ENCODE data around the gene IL3.

The IL3 gene

GRCh38 chr5:132057498-132058255 is 2.8 kb upstream of the IL3 start:
- DNase-seq (ENCODE audit: low spot score) = no peak

DNA sequence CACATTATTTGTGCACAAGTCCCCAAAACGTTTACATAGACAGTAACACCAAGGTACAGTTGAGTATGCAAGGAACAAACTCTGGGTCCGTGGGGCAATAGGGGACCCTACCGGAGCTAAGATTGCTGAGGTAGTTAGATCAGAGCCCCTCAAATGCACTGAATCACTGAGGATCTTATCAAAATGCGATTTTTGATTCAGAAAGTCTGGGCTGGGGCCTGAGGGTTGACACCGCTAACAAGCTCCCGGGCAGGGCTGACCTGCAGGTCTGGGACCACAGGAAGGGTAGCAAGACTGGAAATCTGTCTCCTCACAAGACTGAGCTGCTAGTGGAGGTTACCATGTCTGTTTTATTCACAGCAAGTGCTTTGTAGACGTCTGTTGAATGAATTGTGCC is 1.8 kb upstream of the IL3 start:
- no peak for DNase-seq (ENCODE audit: low spot score)

DNA sequence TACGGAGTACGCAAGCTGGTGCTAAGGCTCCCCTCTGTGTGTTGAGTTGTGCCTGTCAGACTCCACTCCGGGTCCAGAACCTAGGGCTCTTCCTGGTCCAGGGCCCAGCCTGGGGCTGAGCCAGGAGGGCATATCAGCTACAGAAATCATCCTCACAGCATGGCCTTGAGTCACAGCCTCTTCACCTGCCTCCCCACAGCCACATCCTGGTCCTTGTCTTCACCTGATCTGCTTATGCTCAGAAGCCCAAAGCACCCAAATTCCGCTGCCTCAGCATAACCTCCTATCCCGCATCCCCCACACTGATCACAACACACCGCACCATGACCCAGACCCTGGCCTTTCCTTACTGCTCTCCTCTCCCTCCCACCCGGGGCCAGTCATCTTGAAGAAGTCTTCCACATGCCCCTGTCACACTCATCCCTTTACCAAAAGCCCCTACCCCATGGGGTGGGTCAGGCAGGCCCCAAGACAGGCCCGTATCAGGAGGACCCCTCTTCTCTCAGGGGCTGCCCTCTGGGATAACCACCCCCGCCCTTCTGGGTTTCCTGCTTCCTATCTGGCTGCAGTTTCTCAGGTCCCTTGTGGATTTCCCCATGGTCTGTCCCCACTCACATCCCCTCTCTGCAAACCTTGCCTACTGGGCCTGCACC is 1.3 kb upstream of the IL3 start:
- no peak for DNase-seq (ENCODE audit: low spot score)

- no peak for DNase-seq (ENCODE audit: low spot score)
These were observed 557 bp upstream of the IL3 start for GRCh38 chr5:132059696-132060500.

DNA sequence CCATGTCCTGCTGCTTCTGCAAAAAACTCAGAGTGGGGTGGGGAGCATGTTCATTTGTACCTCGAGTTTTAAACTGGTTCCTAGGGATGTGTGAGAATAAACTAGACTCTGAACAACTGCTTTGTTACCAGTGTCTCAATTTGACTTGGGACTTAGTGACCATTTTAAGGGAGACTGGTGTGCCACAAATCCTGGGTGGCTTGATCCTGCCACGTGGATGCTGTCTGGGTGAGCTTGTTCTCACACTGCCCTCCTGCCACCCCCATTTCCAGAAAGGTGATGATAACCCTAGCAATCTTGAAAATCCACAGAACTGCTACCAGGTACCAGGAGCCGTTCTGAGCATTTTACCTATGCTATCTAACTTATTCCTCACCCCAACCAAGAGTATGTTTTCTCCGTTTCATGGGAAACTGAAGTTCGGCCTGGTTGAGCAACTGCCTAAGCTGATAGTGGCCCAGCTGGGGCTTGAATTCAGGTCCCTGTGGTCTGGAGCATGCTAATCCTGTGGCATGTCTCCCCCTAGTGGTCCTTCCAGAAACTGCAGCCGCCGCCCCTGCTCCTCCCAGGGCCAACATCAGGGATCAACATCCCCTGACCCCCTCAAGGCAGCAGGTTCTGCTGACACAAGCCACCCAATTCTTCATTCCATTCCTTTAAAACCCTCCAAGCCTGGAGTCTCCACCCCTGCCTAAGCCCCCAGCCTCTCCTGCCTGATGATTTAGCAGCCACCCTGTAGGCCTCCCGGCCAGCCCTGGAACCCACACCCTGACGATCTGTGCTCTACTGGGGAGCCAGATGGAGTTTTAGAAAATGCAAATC is 2.8 kb downstream of the IL3 start:
- peak; percentile 32 for DNase-seq (ENCODE audit: low spot score)

- DNase-seq (ENCODE audit: low spot score) = no peak
These were observed 3.7 kb downstream of the IL3 start for GRCh38 chr5:132064140-132064539.

GRCh38 chr5:132064738-132065331 is 4.4 kb downstream of the IL3 start:
- peak; percentile 28 for DNase-seq (ENCODE audit: low spot score)

DNA sequence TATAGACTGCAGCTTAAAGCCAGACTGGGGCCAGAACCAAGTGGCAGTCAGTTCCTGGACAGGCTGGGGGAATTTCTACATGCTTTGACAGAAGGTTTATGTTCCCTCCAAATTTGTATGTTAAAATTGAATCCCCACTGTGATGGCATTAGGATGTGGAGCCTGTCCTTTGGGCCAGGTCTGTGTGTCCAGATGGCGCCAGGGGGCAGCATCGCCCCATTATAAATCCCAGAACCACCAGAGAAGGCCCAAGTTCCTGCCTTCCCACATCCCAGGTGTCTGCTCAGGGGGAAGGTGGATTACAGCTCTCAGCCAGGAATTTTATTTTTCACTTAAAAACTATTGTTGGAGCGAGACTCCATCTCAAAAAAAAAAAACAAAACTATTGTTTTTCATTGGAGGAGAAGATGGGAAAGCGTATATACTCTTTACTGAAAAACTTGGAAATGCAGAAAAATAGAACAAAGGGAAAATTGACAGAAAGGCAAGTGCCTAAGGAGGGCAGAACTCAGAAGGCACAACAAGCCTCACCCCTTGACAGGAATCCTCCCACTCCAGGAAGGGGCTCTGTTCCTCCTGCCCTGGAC is 5.0 kb downstream of the IL3 start:
- peak; percentile 11 for DNase-seq (ENCODE audit: low spot score)

GRCh38 chr5:132065951-132066701 is 5.7 kb downstream of the IL3 start:
- DNase-seq (ENCODE audit: low spot score) = no peak

GRCh38 chr5:132066871-132067270 is 6.4 kb downstream of the IL3 start:
- DNase-seq (ENCODE audit: low spot score) = no peak

- no peak for DNase-seq (ENCODE audit: low spot score)
These were observed 7.0 kb downstream of the IL3 start for GRCh38 chr5:132067451-132067850.

DNA sequence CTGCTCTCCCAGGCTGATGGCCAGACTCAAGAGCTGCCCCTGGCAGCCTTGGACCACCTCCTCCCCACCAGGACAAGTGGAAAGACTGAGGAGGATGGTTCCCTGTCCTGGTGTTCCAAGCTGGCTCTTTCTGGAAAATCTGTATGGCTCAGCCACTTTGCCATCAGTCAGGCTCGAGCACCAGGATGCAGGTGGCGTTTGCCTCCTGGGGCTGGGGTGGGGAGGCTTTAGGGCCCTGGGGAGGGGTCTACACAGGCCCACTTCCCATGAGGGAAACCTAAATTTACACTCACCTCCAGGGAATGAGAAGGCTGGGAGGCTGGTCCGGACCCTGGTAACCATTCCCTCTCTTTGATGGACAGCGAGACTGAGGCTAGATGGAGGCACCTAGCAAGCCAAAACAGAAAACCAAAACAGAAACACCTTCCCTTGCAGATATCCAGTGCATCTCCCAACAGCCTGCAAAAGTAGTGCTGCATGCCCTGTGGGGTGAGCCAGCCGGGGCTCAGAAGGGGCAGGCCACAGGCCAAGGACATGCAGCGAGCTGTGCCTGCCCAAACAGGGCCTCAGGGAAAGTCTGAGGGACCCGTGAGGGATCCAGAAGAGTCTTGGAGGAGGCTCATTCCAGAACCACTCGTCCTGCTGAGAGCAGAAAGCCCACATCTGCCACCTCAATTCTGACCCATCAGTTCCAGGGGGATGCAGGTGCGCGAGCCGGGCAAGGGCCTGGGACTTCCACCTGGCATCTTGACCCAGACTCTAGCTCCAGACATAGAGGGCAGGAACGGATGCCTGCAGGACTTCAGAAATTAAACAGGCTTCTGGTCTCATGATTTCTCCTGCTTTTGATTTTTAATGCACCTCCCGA is 7.7 kb downstream of the IL3 start:
- no peak for DNase-seq (ENCODE audit: low spot score)

GRCh38 chr5:132069561-132069960 is 9.1 kb downstream of the IL3 start:
- no peak for DNase-seq (ENCODE audit: low spot score)

GRCh38 chr5:132069994-132070393 is 9.5 kb downstream of the IL3 start:
- no peak for DNase-seq (ENCODE audit: low spot score)

DNA sequence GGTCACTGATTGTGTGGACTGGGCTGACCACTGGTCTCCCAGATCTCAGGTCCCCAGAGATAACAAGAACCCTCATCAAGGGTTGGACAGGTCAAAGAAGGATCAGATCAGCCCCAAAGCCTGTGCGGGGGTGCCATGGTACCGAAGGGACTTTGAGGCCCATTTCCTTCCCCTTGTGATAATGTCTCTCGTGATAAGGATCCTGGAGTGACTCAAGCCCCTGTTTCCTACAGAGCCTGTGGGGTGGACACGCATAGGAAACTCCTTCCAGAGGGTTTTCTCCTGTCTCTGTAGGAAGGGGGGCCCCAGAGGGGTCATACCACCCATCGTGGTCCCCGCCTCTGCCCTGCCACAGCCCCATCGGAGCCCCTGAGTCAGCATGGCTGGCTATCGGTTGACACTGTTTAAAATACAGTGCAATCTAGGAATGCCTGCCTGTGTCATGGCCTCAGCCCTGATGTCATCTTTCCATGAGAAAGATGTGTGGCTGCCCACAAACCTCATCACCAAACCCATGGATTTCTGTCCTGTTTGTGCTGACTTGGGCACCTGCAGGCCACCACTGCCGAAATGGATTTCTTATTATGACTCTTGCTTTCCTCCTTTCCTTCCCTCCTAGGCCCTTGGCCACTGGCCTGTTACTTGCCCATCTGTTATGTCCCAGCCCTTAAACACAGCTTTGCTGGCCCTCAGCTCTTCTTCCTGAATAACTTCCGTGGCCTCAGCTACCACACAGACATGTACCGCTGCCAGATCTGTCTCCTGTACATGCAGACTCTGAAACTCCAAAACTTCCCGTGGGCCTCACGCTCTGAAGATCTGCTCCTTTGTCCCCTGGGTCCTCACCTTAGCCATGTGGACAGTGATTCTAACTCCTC is 10.2 kb downstream of the IL3 start:
- DNase-seq (ENCODE audit: low spot score) = no peak

GRCh38 chr5:132071338-132071707 is 10.9 kb downstream of the IL3 start:
- no peak for DNase-seq (ENCODE audit: low spot score)

DNA sequence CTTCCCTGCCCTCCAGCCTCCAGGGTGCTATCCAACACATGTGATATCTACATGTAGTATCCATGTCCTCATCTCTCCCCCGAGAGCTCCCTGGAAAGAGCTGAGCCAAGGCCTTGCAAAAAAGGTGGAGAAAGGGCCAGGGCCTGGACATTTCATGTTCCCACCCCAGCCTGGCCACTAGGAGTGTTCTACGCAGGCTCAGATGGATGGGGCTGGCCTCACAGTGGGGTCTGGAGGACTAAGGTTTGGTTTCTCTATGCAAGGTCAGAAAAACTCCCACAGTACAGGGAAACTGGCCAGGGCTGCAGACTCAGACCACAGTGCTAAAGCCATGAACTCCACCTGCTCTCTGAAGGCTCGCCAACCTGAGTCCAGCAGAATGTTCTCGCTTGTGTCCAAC is 11.6 kb downstream of the IL3 start:
- no peak for DNase-seq (ENCODE audit: low spot score)

GRCh38 chr5:132072528-132072927 is 12.1 kb downstream of the IL3 start:
- DNase-seq (ENCODE audit: low spot score) = no peak

Data from globus pallidus (tissue), 1 donor.